Measurements from ENCODE around the gene TRPC4.

DNA sequence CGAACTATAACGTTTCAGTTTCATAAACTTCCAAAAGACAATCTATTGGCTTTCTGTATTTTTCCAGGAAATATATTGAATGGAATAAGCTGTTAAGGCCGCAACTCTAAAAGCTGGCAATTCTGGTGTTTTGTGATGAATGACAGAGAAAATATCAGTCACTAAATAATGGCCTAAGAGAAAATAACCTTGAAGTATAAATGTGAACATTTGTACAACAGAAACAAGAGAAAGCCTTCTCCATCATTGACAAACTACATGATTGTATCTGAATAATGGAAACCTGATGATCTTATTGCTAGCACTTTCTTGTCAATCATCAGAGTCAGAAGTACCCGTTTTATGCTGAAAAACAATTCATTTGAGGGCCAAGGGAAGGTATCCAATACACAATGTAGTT, 134.3 kb downstream of the TRPC4 start:
- no peak for TF ChIP-seq EZH2 (IDR thresholded peaks at IDR 0.05; ENCODE audit: low read length, missing control alignments)
- TF ChIP-seq, protein P1, sequence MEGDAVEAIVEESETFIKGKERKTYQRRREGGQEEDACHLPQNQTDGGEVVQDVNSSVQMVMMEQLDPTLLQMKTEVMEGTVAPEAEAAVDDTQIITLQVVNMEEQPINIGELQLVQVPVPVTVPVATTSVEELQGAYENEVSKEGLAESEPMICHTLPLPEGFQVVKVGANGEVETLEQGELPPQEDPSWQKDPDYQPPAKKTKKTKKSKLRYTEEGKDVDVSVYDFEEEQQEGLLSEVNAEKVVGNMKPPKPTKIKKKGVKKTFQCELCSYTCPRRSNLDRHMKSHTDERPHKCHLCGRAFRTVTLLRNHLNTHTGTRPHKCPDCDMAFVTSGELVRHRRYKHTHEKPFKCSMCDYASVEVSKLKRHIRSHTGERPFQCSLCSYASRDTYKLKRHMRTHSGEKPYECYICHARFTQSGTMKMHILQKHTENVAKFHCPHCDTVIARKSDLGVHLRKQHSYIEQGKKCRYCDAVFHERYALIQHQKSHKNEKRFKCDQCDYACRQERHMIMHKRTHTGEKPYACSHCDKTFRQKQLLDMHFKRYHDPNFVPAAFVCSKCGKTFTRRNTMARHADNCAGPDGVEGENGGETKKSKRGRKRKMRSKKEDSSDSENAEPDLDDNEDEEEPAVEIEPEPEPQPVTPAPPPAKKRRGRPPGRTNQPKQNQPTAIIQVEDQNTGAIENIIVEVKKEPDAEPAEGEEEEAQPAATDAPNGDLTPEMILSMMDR (conservative IDR thresholded peaks at IDR 0.05 in 1 of 2, IDR thresholded peaks at IDR 0.05 in 1 of 2; ENCODE audit: low read depth in 1 of 2, low read length in 2 of 2), result no peak

Data from fibroblast of lung (primary cell).